HG02759 (cell line): Measurements from ENCODE around the gene ABCA7.

ENCODE experiments used
- ATAC-seq: cut with Tn5 transposase; IDR thresholded peaks from one replicate; pipeline ENCODE4 v1.9.1; 2021; ENCODE audit warnings: mild to moderate bottlenecking, moderate library complexity; ENCODE audit not compliant: unreplicated experiment

ABCA7 gene

DNA sequence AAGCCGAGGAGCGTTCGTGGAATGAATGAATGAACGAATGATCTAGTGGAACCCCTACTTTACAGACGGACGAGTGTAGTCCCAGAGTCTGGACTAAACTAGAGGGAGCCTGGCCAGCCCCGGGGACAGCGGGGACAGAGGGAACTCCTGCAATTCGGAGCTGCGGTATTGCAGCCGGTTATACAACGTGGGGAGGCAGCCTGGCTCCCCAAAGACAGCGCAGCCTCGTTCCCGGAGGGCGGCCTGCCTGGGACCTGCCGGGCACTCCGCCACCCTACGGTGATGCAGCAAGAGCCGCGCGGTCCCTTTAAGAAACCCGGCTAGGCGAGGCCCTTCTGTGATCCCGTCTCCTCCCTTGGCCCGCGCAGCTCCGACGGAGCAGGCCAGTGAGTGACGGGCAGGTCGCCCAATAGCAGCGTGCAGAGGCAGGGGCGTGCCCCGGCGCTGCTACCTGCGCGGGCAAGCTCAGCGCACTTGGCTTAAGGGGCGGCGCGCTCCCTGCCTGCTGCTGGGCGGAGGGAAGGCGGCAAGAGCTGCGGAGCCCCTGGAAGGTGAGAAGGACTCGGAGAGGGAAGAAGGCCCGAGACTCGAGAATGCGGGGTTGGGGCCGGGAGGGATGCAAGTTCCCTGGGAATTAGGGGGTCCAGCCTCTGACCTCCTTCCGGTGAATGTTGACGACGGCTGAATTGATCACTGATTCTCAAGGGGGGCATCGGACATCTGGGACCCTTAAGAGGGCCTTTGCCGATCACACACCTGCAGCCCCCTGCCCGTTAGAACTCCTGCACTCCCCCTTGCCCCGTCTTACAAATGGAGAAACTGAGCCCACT, at the start of gene ABCA7:
Gene ABCA7, plus strand, starts transcription at position 462 of the 830 bp plus-strand sequence. CDS start 1,255 bp downstream, outside the sequence.
- peak; percentile 81 for ATAC-seq

DNA sequence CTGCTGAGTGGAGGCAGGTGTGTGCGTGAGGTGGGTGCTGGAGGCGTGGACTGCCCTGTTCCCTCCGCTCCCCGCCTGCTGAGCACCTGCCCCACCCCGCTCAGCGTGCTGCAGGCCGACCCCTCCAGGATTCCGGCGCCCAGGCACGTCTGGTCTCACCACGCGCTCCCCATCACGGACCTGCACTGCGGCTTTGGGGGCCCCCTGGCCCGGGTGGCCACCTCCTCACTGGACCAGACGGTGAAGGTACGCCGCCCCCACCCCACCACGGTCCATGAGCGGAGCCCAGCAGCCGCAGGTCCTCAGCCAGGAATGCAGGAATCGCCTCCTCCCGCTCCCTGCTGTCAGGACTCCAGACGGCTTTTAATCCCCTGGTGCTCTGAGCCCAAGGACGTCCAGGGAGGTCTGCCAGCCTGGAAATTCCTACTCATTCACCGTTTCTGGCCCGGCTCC, 49.8 kb upstream of the ABCA7 start:
- ATAC-seq: no peak

DNA sequence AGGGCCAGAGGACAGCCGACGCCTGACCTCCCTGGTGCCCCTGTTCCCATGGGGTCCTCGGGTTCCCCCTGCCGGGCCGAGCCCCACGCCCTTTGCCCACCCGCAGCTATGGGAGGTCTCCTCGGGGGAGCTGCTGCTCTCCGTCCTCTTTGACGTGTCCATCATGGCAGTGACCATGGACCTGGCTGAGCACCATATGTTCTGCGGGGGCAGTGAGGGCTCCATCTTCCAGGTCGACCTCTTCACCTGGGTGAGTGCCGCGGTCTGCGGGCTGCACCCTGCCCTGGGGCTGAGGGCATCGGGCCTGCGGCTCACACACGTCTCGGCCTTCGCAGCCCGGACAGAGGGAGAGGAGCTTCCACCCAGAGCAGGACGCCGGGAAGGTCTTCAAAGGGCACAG, 49.2 kb upstream of the ABCA7 start:
- ATAC-seq: no peak

GRCh38 chr19:991174-991931, 48.6 kb upstream of the ABCA7 start:
- no peak for ATAC-seq

- no peak for ATAC-seq
Measured at GRCh38 chr19:991932-992669, 47.8 kb upstream of the ABCA7 start.

GRCh38 chr19:992670-993055, 47.2 kb upstream of the ABCA7 start:
- ATAC-seq: no peak

DNA sequence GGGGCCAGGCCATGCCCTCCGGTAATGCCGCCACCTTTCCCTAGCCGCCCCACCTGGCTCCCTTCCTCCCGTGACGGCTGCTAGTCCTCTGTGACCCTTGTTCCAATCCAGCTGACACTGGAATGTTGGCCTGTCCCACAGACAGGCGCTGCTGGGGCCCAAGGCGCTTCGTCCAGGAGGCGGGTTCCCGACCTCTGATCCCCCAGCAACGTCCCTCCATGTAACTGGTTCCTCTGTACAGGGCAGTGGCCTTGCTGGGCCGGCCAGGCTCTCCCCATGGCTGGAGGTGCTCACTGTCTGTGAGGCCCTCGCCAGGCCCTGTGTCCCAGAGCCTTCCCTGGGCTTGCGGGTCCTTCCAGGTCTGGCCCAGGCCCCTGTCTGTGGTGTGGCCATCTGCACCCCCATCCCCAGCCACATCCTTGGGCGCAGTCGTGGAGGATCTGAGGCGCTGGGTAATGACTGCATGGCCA, 46.5 kb upstream of the ABCA7 start:
- no peak for ATAC-seq

- no peak for ATAC-seq
Measured at GRCh38 chr19:993831-994393, 46.0 kb upstream of the ABCA7 start.

DNA sequence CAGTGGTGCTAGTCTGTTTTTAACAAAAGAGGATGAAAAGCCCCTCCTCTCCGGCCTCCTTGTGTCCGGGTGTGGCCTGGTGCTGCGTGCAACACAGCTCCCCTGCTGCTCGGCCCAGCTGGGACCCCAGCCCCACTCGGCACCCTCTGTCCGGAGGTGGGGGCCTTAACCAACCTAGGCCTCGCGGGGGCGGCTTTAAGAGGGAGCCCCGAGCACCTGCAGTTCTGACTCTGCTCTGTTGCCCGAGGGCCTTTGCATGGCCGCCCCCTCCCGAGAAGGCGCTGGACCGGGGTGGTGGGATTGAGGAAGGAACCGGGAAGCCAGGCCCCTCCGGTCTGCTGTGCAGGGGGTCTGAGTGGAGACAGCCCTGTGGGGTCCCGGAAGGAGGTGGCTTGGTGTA, 45.4 kb upstream of the ABCA7 start:
- ATAC-seq: no peak

GRCh38 chr19:995051-995827, 44.7 kb upstream of the ABCA7 start:
- ATAC-seq: no peak

DNA sequence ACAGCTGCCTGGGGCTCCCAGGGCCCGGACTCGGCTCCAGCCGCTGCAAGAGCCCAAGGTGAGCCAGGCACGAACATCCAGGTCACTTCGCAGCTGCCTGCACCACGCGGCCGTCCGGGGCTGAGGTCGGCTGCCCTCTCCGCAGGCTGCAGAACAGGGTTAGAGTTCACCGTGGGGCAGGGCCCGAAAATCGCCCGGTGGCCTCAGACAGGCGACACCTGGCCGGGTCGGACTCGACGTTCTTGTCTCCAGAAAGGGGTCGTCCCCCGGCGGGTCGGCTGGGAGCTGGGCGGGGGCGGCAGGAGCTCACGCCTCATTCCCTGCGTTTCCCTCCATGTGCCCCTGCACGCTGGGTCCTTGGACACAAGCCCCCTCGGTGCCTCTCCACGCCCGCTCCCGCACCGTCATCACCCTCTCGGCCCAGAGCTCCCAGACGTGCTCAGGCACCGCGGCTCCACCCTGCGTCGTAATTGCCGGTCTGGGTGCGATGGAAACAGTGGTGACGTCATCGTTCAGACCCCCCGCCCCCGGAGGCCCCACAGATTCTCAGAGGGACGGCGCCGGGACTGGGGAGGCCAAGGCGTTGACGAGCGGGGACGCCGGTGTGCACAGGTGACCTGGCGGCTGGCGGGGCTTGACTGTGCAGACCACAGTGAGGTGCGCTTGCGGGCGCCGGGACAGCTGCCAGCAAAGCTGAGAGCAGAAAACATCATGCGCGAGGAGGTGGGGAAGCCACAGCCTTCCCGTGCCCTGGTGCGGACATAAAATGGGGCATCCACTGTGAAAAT, 43.7 kb upstream of the ABCA7 start:
- no peak for ATAC-seq

DNA sequence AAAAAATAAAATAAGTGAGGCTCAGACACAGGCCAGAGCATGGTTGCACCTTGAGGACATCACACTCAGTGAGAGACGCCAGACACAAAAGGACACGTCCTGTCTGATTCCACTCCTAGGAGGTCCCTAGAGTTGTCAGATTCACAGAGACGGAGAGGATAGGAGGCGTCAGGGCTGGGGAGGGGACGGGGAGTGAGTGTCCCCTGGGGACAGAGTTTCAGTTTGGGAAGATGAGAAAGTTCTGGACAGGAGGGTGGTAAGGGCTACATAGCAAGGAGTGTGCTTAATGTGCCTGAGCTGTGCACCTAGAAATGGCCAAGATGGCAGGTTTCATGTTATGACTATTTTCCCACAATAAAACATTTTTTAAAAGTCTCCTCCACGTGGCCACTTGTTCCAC, 41.8 kb upstream of the ABCA7 start:
- ATAC-seq: no peak

- ATAC-seq: no peak
Measured at GRCh38 chr19:999379-999719, 40.6 kb upstream of the ABCA7 start.

DNA sequence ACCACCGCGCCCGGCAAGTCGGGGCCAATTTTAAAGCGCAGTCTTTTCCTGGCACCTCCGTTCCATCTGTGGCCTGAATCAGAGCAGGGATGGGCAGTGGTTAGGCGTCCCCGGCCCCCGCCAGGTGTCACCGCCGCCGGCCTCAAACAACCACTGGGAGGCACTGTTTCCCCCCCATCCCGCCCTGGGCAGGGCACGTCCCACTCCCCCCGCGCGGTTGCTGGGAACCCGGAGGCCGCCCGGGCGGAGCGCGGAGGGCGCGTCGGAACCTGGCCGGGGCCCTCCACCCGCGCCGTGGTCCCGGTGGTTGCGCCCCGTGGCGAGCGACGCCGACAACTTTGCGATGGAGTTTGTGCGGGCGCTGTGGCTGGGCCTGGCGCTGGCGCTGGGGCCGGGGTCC, 39.8 kb upstream of the ABCA7 start, which contains the start of gene GRIN3B:
Gene GRIN3B, plus strand, starts transcription at position 325 of the 400 bp plus-strand sequence. Its CDS starts 19 bp downstream, at position 344.
- ATAC-seq: no peak

DNA sequence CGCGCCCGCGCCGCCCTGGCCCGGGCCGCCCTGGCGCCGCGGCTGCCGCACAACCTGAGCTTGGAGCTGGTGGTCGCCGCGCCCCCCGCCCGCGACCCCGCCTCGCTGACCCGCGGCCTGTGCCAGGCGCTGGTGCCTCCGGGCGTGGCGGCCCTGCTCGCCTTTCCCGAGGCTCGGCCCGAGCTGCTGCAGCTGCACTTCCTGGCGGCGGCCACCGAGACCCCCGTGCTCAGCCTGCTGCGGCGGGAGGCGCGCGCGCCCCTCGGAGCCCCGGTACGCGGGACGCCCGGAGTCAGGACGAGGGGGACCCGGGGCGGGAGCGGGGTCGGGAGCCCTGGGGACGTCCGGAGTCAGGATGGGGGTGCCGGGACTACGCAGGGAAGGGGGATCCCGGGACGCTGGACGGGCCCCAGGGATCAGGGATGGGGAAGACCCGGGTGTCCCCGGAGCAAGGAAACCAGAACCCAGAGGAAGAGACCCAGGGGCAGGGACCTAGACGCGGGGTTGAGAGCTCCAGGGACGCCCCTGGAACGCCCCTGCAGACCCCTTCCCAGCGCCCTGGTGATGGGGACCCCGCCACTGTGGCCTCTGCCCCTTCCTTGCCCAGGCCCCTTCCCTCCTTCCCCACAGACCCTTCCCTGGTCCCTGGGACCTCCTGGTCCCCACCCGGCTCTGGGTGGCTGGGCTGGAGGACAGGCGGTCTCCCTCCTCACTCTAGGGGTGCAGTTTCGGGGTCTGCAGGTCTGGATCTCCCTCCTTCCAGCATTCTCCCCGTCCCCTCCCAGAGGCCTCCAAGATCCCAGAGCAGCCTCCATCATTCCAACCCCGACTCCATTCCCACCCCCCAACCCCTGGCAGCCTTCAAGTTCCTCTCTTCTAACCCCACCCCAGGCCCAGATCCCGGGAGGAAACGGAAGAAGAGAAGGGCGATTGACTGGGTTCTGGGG, 39.0 kb upstream of the ABCA7 start:
- ATAC-seq: no peak

DNA sequence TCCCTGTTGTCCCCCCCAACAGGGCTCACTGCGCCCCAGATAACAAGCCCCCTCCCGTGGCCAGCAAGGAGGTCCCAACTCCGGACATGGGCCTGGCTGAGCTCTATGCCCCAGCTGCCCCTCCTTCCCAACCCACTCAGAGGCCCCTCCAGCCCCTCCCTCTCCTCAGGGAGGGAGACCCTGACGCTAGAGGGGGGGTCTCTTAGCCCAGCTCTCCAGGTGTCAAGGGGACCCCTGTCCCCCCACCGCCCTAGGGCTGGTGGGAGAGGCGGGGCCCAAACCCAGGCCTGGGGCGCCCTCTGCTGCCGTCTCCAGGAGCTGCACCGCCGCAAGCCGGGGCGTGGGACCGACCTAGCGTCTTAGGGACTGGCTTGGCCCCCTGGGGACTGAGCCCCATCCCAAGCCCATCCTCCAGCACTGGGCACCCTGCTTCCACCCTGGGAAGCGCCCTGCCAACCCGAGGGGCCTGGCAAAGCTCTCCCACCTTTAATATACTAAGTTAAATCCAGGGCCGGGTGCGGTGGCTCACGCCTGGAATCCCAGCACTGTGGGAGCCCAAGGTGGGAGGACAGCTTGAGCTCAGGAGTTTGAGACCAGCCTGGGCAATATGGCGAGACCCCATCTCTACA, 38.3 kb upstream of the ABCA7 start:
- ATAC-seq: no peak

- ATAC-seq: no peak
Measured at GRCh38 chr19:1002600-1002999, 37.3 kb upstream of the ABCA7 start.

- no peak for ATAC-seq
Measured at GRCh38 chr19:1003283-1003682, 36.6 kb upstream of the ABCA7 start.
